HCT116 (cell line): Measurements from ENCODE around the gene VCAN. TPM values are rescaled to one million over a fixed set of nuclear protein-coding genes. Genes with fewer than 3 reads are reported as not detected.

Source experiments
- ATAC-seq: fragments of 200-7000 bp; cut with Tn5 transposase; 2 replicates; pipeline ENCODE4 v1.9.1; 2020; ENCODE audit warnings: mild to moderate bottlenecking, moderate library complexity
- BruUV-seq: library from RNA; stranded (reverse); fragments of 400-500 nt; replicated peaks from 2 replicates; lab custom pipeline; 2021; lab: Mats Ljungman, UMichigan
- CTCF ChIA-PET: fragments of 300-600 bp; sonication (Branson Sonifier 250); formaldehyde crosslinking; loops from one replicate; lab custom pipeline; 2021; ENCODE audit warnings: antibody characterized with exemption; lab: Charles Lee
- POLR2A ChIA-PET: fragments of 300-600, 350-600 bp; sonication (Branson Sonifier 250); formaldehyde crosslinking; loops from one replicate; lab custom pipeline; 2021; ENCODE audit warnings: antibody characterized with exemption; lab: Charles Lee
- RAD21 ChIA-PET, 2 experiments: fragments of 300-600 bp; sonication (Branson Sonifier 250); formaldehyde crosslinking; loops; one replicate each; lab custom pipeline; 2023; ENCODE audit warnings: low total read pairs in 2 of 2; ENCODE audit not compliant: uncharacterized antibody in 2 of 2, unreplicated experiment in 2 of 2, low non-redundant PET in 1 of 2; lab: Charles Lee
- DNase-seq: peaks from one replicate; pipeline ENCODE4 v3.0.0-alpha.2; 2010; ENCODE audit warnings: low read depth, low spot score
- H2AFZ ChIP-seq: fragments of 200-600 bp; shearing (Covaris generic), sonication (generic); 2 replicates; pipeline ENCODE4 v1.6.1; 2017; ENCODE audit warnings: low read depth, mixed run types, mixed read lengths, antibody characterized with exemption, low read length; ENCODE audit not compliant: poor library complexity, severe bottlenecking
- H3K27ac ChIP-seq: 2 replicates; pipeline ENCODE4 v1.5.1; 2012; ENCODE audit warnings: low read depth, low read length
- H3K27me3 ChIP-seq: fragments of 200-600 bp; sonication (generic); 2 replicates; pipeline ENCODE4 v1.6.1; 2016; ENCODE audit warnings: mixed run types, low read length, mixed read lengths; ENCODE audit not compliant: insufficient read depth
- H3K36me3 ChIP-seq, 2 experiments: fragments of 200-500 bp in 1 of 2; fragments of 200-600 bp in 1 of 2; sonication (Bioruptor generic) in 1 of 2; sonication (generic) in 1 of 2; 2 replicates each; pipeline versions ENCODE4 v1.5.1 to v1.6.1; 2014 to 2016; ENCODE audit warnings: low read length in 2 of 2, inconsistent platforms in 1 of 2, mixed read lengths in 1 of 2, mixed run types in 1 of 2; ENCODE audit not compliant: insufficient read depth in 2 of 2, control insufficient read depth in 1 of 2
- H3K4me1 ChIP-seq, 2 experiments: fragments of 200-600 bp in 1 of 2; sonication (generic) in 1 of 2; 2 replicates each; pipeline versions ENCODE4 v1.5.1 to v1.6.1; 2012 to 2017; ENCODE audit warnings: low read length in 2 of 2, inconsistent platforms in 1 of 2, mild to moderate bottlenecking in 1 of 2, mixed read lengths in 1 of 2, mixed run types in 1 of 2, moderate library complexity in 1 of 2; ENCODE audit not compliant: insufficient read depth in 2 of 2, control insufficient read depth in 1 of 2
- H3K4me2 ChIP-seq: fragments of 200-600 bp; sonication (generic); 2 replicates; pipeline ENCODE4 v1.6.1; 2017; ENCODE audit warnings: mixed run types, low read length, mixed read lengths
- H3K4me3 ChIP-seq, 2 experiments: fragments of 200-600 bp in 1 of 2; sonication (generic) in 1 of 2; replicated peaks in 1 of 2; 2 replicates each; pipeline ENCODE4 v1.5.1; 2011 to 2016; ENCODE audit warnings: low read length in 2 of 2, control low read depth in 1 of 2, low read depth in 1 of 2, mild to moderate bottlenecking in 1 of 2, mixed read lengths in 1 of 2, mixed run types in 1 of 2
- H3K79me2 ChIP-seq: fragments of 200-600 bp; sonication (generic); 2 replicates; pipeline ENCODE4 v1.6.1; 2017; ENCODE audit warnings: mild to moderate bottlenecking, mixed run types, low read length, moderate library complexity, mixed read lengths; ENCODE audit not compliant: insufficient read depth
- H3K9ac ChIP-seq: fragments of 200-600 bp; sonication (generic); 2 replicates; pipeline ENCODE4 v1.6.1; 2016; ENCODE audit warnings: low read length, mixed read lengths
- H3K9me2 ChIP-seq: fragments of 200-600 bp; sonication (generic), shearing (Covaris generic); 2 replicates; pipeline ENCODE4 v1.6.1; 2017; ENCODE audit warnings: mixed run types, mild to moderate bottlenecking, moderate library complexity; ENCODE audit not compliant: insufficient read depth
- H3K9me3 ChIP-seq, 2 experiments: fragments of 200-500 bp in 1 of 2; fragments of 200-600 bp in 1 of 2; sonication (Bioruptor generic) in 1 of 2; sonication (generic) in 1 of 2; 2 replicates each; pipeline ENCODE4 v1.6.1; 2014 to 2017; ENCODE audit warnings: low read length in 2 of 2, mixed read lengths in 2 of 2, inconsistent platforms in 1 of 2, low read depth in 1 of 2, mild to moderate bottlenecking in 1 of 2, mixed run types in 1 of 2, moderate library complexity in 1 of 2; ENCODE audit not compliant: control insufficient read depth in 1 of 2, insufficient read depth in 1 of 2
- H4K20me1 ChIP-seq: fragments of 200-600 bp; sonication (generic), shearing (Covaris generic); 2 replicates; pipeline ENCODE4 v1.6.1; 2017; ENCODE audit warnings: mixed run types, mild to moderate bottlenecking, moderate library complexity; ENCODE audit not compliant: insufficient read depth
- ATF3 ChIP-seq: IDR thresholded peaks from 2 replicates; pipeline ENCODE4 v1.6.1; 2012
- CBX3 ChIP-seq: IDR thresholded peaks from 2 replicates; pipeline ENCODE4 v1.6.1; 2012; ENCODE audit warnings: low read depth
- CEBPB ChIP-seq: IDR thresholded peaks from 2 replicates; pipeline ENCODE4 v1.6.1; 2012; ENCODE audit warnings: low read depth
- CTCF ChIP-seq, 3 experiments: fragments of 200-600 bp in 1 of 3; sonication (generic) in 1 of 3; IDR thresholded peaks in 2 of 3; conservative IDR thresholded peaks in 1 of 3; 2 replicates each; pipeline ENCODE4 v1.5.1; 2012 to 2017; ENCODE audit warnings: low read depth in 2 of 3, low read length in 2 of 3, antibody characterized with exemption in 1 of 3, borderline replicate concordance in 1 of 3, control low read depth in 1 of 3, mild to moderate bottlenecking in 1 of 3, mixed read lengths in 1 of 3, mixed run types in 1 of 3, moderate library complexity in 1 of 3; ENCODE audit not compliant: insufficient read depth in 1 of 3
- EGR1 ChIP-seq: IDR thresholded peaks from 2 replicates; pipeline ENCODE4 v1.6.1; 2012; ENCODE audit warnings: low read depth
- ELF1 ChIP-seq: IDR thresholded peaks from 2 replicates; pipeline ENCODE4 v1.6.1; 2012; ENCODE audit warnings: low read depth, borderline replicate concordance
- POLR2A ChIP-seq: IDR thresholded peaks from 2 replicates; pipeline ENCODE4 v1.7.0; 2011; ENCODE audit warnings: borderline replicate concordance; ENCODE audit not compliant: insufficient read depth, insufficient read length; ENCODE audit errors: extremely low read depth
- REST ChIP-seq: IDR thresholded peaks from 2 replicates; pipeline ENCODE4 v1.6.1; 2012; ENCODE audit warnings: low read depth
- SIN3A ChIP-seq: IDR thresholded peaks from 2 replicates; pipeline ENCODE4 v1.6.1; 2012; ENCODE audit warnings: low read depth
- SRF ChIP-seq: IDR thresholded peaks from 2 replicates; pipeline ENCODE4 v1.6.1; 2012; ENCODE audit warnings: low read depth
- TCF7L2 ChIP-seq: IDR thresholded peaks from 2 replicates; pipeline ENCODE4 v1.7.0; 2011; ENCODE audit warnings: borderline replicate concordance, inconsistent platforms; ENCODE audit not compliant: insufficient read depth, insufficient read length; ENCODE audit errors: extremely low read depth
- ZFX ChIP-seq: fragments of 450-650 bp; IDR thresholded peaks from 2 replicates; pipeline ENCODE4 v1.6.1; 2017
- intact Hi-C: fragments of 100-400 bp; cut with micrococcal nuclease; formaldehyde crosslinking; loops from 2 replicates; pipeline ENCODE4 v1.10.0; 2022
- total RNA-seq: library from RNA; stranded (reverse); gene quantifications from one replicate; pipeline ENCODE4 v1.2.1, GENCODE V29; 2021; ENCODE audit not compliant: unreplicated experiment
- TF ChIP-seq, protein P1 (sequence below): IDR thresholded peaks from 2 replicates; pipeline ENCODE4 v1.6.1; 2012

The VCAN gene
- total RNA-seq, 1 experiment from 2014 or later = 49.9 TPM

GRCh38 chr5:83559118-83559785 is 87.7 kb downstream of the VCAN start:
- no TSS peak for BruUV-seq
- DNase-seq = no peak

More at GRCh38 chr5:83559118-83559785, 87.7 kb downstream of the VCAN start:
- peaks cover 4 to 5% of the 10 kb centered on the region in 2 experiments; a peak in 2 of 4 replicates for H3K4me1 ChIP-seq
- no peaks in the 10 kb centered on the region for H3K36me3 ChIP-seq
- no peak for ATAC-seq
- H3K4me3 ChIP-seq = no peak overlapping the region
- RAD21 ChIA-PET = no interaction called here
- H3K27ac ChIP-seq = no peak overlapping the region
- H3K4me2 ChIP-seq = no peak overlapping the region
- no peaks in the 10 kb centered on the region for H3K9me2 ChIP-seq
- TF ChIP-seq ELF1 (no peak), EGR1 (no peak), POLR2A (no peak), CEBPB (no peak), CTCF (IDR thresholded peaks at IDR 0.05 in 2 of 3, conservative IDR thresholded peaks at IDR 0.05 in 1 of 3; ENCODE audit: borderline replicate concordance in 1 of 3, insufficient read depth in 1 of 3, low read depth in 2 of 3, low read length in 2 of 3) (no peak), SRF (no peak), ATF3 (no peak), REST (no peak), CBX3 (no peak), ZFX (no peak), TCF7L2 (no peak), SIN3A (no peak)
- TF ChIP-seq, protein P1, sequence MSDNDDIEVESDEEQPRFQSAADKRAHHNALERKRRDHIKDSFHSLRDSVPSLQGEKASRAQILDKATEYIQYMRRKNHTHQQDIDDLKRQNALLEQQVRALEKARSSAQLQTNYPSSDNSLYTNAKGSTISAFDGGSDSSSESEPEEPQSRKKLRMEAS = no peak
- TF ChIP-seq, all 23 proteins: peak for 0
- no peaks in the 10 kb centered on the region for H3K79me2 ChIP-seq
- intact Hi-C loops = no loop called here
- H3K9ac ChIP-seq = no peak overlapping the region
- CTCF ChIA-PET = no interaction called here
- no peaks in the 10 kb centered on the region for H3K9me3 ChIP-seq
- no peaks in the 10 kb centered on the region for H3K27me3 ChIP-seq
- H4K20me1 ChIP-seq = no peaks in the 10 kb centered on the region
- POLR2A ChIA-PET = no interaction called here
- H2AFZ ChIP-seq = no peak overlapping the region
